Cerebellar cortex (tissue), 1 donor: ENCODE measurements around the gene IFT88.

Experiments
- DNase-seq: peaks from one replicate; pipeline ENCODE4 v3.0.0-alpha.2; 2015; ENCODE audit warnings: low spot score

The IFT88 gene

GRCh38 chr13:20566898-20567874 is at the start of gene IFT88:
Gene IFT88 (plus strand): TSS chr13:20567157. CDS start chr13:20574386, 7,229 bp downstream.
- peak; percentile 83 for DNase-seq

- no peak for DNase-seq
Observed at GRCh38 chr13:20518660-20519100, 48.3 kb upstream of the IFT88 start.

GRCh38 chr13:20519875-20520274 is 47.1 kb upstream of the IFT88 start:
- no peak for DNase-seq

GRCh38 chr13:20521364-20522115 is 45.4 kb upstream of the IFT88 start:
- DNase-seq = no peak

- DNase-seq = peak; percentile 44
Observed at GRCh38 chr13:20525144-20525600, 41.8 kb upstream of the IFT88 start.

GRCh38 chr13:20525601-20526544 is 41.1 kb upstream of the IFT88 start, which contains the start of gene CRYL1:
Gene CRYL1 (minus strand): TSS chr13:20525857. CDS start chr13:20525794, 63 bp downstream.
- DNase-seq = peak; percentile 61

GRCh38 chr13:20526664-20527063 is 40.3 kb upstream of the IFT88 start:
- DNase-seq = peak; percentile 12

- no peak for DNase-seq
Observed at GRCh38 chr13:20528452-20528851, 38.5 kb upstream of the IFT88 start.

GRCh38 chr13:20534038-20534608 is 32.8 kb upstream of the IFT88 start:
- no peak for DNase-seq

- DNase-seq = no peak
Observed at GRCh38 chr13:20536992-20537391, 30.0 kb upstream of the IFT88 start.

- no peak for DNase-seq
Observed at GRCh38 chr13:20544201-20544923, 22.6 kb upstream of the IFT88 start.

GRCh38 chr13:20546556-20546955 is 20.4 kb upstream of the IFT88 start:
- no peak for DNase-seq

- DNase-seq = no peak
Observed at GRCh38 chr13:20547479-20547908, 19.5 kb upstream of the IFT88 start.

GRCh38 chr13:20550799-20551198 is 16.2 kb upstream of the IFT88 start:
- no peak for DNase-seq

GRCh38 chr13:20553311-20553710 is 13.6 kb upstream of the IFT88 start:
- peak; percentile 8 for DNase-seq

GRCh38 chr13:20558982-20559381 is 8.0 kb upstream of the IFT88 start:
- no peak for DNase-seq

- no peak for DNase-seq
Observed at GRCh38 chr13:20559659-20560356, 7.1 kb upstream of the IFT88 start.

GRCh38 chr13:20561741-20562140 is 5.2 kb upstream of the IFT88 start:
- DNase-seq = no peak

GRCh38 chr13:20565115-20565736 is 1.7 kb upstream of the IFT88 start:
- DNase-seq = no peak
